Measurements from ENCODE around the gene HSPA1B. TPM values are rescaled to one million over a fixed set of nuclear protein-coding genes. Genes with fewer than 3 reads are reported as not detected.
"Not testable (repeated sequence)": the region's sequence is repeated elsewhere in the genome, so short reads cannot be mapped to it uniquely, and the experiment has no call there.

HSPA1B gene
- total RNA-seq, 4 donors from 2014 or later, result 71.5 to 178 (median 112) TPM

GRCh38 chr6:31844507-31844906, 17.0 kb downstream of the HSPA1B start:
- Histone ChIP-seq H3K4me3 (no peak overlapping the region), H3K36me3 (peaks cover 0 to 16% of the 10 kb centered on the region in 2 donors), H3K9me3 (no peaks in the 10 kb centered on the region), H3K27ac (no peak overlapping the region), H3K27me3 (no peaks in the 10 kb centered on the region), H3K4me1 (no peaks in the 10 kb centered on the region)
- ATAC-seq, result no peak
- TF ChIP-seq, protein P1, sequence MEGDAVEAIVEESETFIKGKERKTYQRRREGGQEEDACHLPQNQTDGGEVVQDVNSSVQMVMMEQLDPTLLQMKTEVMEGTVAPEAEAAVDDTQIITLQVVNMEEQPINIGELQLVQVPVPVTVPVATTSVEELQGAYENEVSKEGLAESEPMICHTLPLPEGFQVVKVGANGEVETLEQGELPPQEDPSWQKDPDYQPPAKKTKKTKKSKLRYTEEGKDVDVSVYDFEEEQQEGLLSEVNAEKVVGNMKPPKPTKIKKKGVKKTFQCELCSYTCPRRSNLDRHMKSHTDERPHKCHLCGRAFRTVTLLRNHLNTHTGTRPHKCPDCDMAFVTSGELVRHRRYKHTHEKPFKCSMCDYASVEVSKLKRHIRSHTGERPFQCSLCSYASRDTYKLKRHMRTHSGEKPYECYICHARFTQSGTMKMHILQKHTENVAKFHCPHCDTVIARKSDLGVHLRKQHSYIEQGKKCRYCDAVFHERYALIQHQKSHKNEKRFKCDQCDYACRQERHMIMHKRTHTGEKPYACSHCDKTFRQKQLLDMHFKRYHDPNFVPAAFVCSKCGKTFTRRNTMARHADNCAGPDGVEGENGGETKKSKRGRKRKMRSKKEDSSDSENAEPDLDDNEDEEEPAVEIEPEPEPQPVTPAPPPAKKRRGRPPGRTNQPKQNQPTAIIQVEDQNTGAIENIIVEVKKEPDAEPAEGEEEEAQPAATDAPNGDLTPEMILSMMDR (IDR thresholded peaks at IDR 0.05 in 4 of 5, conservative IDR thresholded peaks at IDR 0.05 in 1 of 5), result no peak
- no peak for TF ChIP-seq POLR2A (IDR thresholded peaks at IDR 0.05)
- intact Hi-C loops (cut with DNase I; ENCODE audit: low total_unique reads), result no loop called here
- in situ Hi-C loops (cut with MboI; ENCODE audit: low sequenced_read_pairs in 4 of 4), result no loop called here
- DNase-seq, result no peak

DNA sequence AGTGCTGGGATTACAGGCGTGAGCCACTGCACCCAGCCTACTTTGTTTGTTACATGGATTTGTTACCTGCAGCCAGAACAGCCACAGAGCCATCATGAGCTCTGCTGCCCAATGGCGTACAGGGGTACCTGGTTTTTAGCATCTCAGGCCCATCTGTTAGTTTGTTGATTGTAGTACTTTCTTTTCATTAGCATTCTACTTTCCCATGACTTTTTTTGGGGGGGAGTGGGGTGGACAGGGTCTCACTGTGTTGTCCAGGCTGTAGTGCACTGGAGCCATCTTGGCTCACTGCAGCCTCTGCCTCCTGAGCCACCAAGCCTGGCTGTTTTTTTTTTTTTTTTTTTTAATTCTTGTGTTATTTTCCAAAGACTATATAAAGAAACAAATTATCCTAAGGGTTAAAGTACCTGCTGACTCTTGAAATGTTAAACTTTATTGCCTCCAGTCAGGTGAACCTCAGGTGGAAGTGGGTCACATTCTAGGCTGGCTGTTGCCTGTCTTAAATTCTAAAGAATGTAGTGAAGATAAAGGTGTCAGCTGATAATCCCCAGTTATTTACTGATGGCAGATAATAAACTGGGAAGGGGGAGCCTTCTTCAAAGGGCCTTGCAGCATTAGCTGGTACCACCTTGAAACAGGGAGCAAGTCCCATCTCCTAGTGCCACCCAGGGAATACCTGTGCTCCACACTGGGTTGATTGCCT, 19.9 kb downstream of the HSPA1B start:
- no peak overlapping the region for H3K27ac ChIP-seq
- H3K27me3 ChIP-seq, result no peaks in the 10 kb centered on the region
- H3K4me1 ChIP-seq, result no peaks in the 10 kb centered on the region
- no peaks in the 10 kb centered on the region for H3K9me3 ChIP-seq
- intact Hi-C loops (cut with DNase I; ENCODE audit: low total_unique reads) (no loop called here), in situ Hi-C loops (cut with MboI; ENCODE audit: low sequenced_read_pairs in 4 of 4) (no loop called here)
- ATAC-seq, result no peak
- no peaks in the 10 kb centered on the region for H3K36me3 ChIP-seq
- TF ChIP-seq, protein P1 (IDR thresholded peaks at IDR 0.05 in 4 of 5, conservative IDR thresholded peaks at IDR 0.05 in 1 of 5), result no peak
- TF ChIP-seq POLR2A (IDR thresholded peaks at IDR 0.05), result no peak
- DNase-seq, result no peak
- no peak overlapping the region for H3K4me3 ChIP-seq

- no peak for ATAC-seq
- Histone ChIP-seq H3K9me3 (no peaks in the 10 kb centered on the region), H3K36me3 (no peaks in the 10 kb centered on the region), H3K4me3 (no peak overlapping the region), H3K27ac (no peak overlapping the region), H3K27me3 (no peaks in the 10 kb centered on the region), H3K4me1 (no peaks in the 10 kb centered on the region)
- TF ChIP-seq, protein P1 (IDR thresholded peaks at IDR 0.05 in 4 of 5, conservative IDR thresholded peaks at IDR 0.05 in 1 of 5), result no peak
- TF ChIP-seq POLR2A (IDR thresholded peaks at IDR 0.05), result no peak
- intact Hi-C loops (cut with DNase I; ENCODE audit: low total_unique reads) (no loop called here), in situ Hi-C loops (cut with MboI; ENCODE audit: low sequenced_read_pairs in 4 of 4) (loop anchor here in 1 of 4 donors (25.0 kb wide), 1 partner anchor 1436 kb away; the partner anchor contains the start of genes B3GALT4, PFDN6, RGL2 and WDR46)
- no peak for DNase-seq
These were observed 23.4 kb downstream of the HSPA1B start for GRCh38 chr6:31850765-31851484.

DNA sequence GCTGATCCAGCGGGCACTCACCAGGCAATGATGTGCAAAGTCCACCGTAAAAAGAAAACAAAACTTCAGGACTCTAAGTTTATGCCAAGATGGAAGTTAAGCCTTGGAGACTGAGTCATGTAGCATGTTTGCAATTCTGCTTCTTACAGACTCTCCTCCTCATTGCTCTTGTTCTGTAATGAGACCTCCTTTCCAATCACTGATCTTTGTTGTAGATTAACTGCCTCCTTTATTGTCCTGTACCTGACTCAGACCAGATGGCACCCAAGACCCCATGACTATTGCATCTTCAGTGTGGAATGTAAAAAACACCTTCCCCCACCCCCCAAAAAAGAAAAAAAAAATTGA, 23.9 kb downstream of the HSPA1B start:
- no peak for TF ChIP-seq POLR2A (IDR thresholded peaks at IDR 0.05)
- TF ChIP-seq, protein P1 (IDR thresholded peaks at IDR 0.05 in 4 of 5, conservative IDR thresholded peaks at IDR 0.05 in 1 of 5), result no peak
- Histone ChIP-seq H3K4me1 (no peaks in the 10 kb centered on the region), H3K27ac (no peak overlapping the region), H3K4me3 (no peak overlapping the region), H3K27me3 (no peaks in the 10 kb centered on the region), H3K36me3 (peaks cover 0 to under 1% of the 10 kb centered on the region in 2 donors), H3K9me3 (no peaks in the 10 kb centered on the region)
- intact Hi-C loops (cut with DNase I; ENCODE audit: low total_unique reads), result no loop called here
- DNase-seq (no peak), ATAC-seq (no peak)
- in situ Hi-C loops (cut with MboI; ENCODE audit: low sequenced_read_pairs in 4 of 4), result loop anchor here in 1 of 4 donors (25.0 kb wide), 1 partner anchor 1436 kb away; the partner anchor contains the start of genes B3GALT4, PFDN6, RGL2 and WDR46

DNA sequence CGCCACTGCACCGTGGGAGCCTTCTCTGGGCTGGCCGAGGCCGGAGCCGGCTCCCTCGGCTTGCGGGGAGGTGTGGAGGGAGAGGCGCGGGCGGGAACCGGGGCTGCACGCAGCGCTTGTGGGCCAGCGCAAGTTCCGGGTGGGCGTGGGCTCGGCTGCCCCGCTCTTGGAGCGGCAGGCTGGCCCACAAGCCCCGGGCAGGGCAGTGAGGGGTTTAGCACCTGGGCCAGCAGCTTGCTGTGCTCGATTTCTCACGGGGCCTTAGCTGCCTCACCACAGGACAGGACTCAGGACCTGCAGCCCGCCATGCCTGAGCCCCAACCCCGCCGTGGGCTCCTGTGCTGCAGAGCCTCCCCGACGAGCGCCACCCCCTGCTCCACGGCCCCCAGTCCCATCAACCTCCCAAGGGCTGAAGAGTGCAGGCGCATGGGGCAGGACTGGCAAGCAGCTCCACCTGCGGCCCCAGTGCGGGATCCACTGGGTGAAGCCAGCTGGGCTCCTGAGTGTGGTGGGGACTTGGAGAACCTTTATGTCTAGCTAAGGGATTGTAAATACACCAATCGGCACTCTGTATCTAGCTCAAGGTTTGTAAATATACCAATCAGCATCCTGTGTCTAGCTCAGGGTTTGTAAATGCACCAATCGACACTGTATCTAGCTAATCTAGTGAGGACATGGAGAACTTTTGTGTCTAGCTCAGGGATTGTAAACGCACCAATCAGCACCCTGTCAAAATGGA, 24.6 kb downstream of the HSPA1B start:
- ATAC-seq; H3K4me3 ChIP-seq; intact Hi-C loops (cut with DNase I; ENCODE audit: low total_unique reads); H3K36me3 ChIP-seq; H3K4me1 ChIP-seq; H3K27me3 ChIP-seq; H3K27ac ChIP-seq; DNase-seq; H3K9me3 ChIP-seq: not testable (repeated sequence)
- in situ Hi-C loops (cut with MboI; ENCODE audit: low sequenced_read_pairs in 4 of 4), result loop anchor here in 1 of 4 donors (25.0 kb wide), 1 partner anchor 1435 kb away; the partner anchor contains the start of genes B3GALT4, PFDN6, RGL2 and WDR46

GRCh38 chr6:31857774-31858173, 30.2 kb downstream of the HSPA1B start:
- ATAC-seq; H3K4me3 ChIP-seq; H3K9me3 ChIP-seq; H3K27me3 ChIP-seq; DNase-seq; H3K4me1 ChIP-seq; intact Hi-C loops (cut with DNase I; ENCODE audit: low total_unique reads); H3K27ac ChIP-seq: not testable (repeated sequence)
- in situ Hi-C loops (cut with MboI; ENCODE audit: low sequenced_read_pairs in 4 of 4), result loop anchor here in 1 of 4 donors (25.0 kb wide), 1 partner anchor 1430 kb away; the partner anchor contains the start of genes B3GALT4, PFDN6, RGL2 and WDR46
- peaks cover 0 to 47% of the 10 kb centered on the region in 2 donors for H3K36me3 ChIP-seq
